ENCODE results near the gene ZNF521. TPM values are rescaled to one million over a fixed set of nuclear protein-coding genes. Genes with fewer than 3 reads are reported as not detected.

ZNF521 gene
- total RNA-seq, 4 donors from 2014 or later, result 4.7 to 15.4 (median 7.7) TPM

- WGBS, 2 donors, result 81 to 82% methylated on average over 6 of the region's 6 CpGs
Measured at GRCh38 chr18:25123438-25124232, 228.3 kb downstream of the ZNF521 start.

GRCh38 chr18:25121442-25121841 is 230.5 kb downstream of the ZNF521 start:
- no peak for TF ChIP-seq CTCF (IDR thresholded peaks at IDR 0.05)
- TF ChIP-seq POLR2A (IDR thresholded peaks at IDR 0.05), result no peak
- no peak overlapping the region for H3K4me3 ChIP-seq (ENCODE audit: low read depth, poor library complexity, severe bottlenecking)
- WGBS, 2 donors, result 98% methylated on average over 2 of the region's 2 CpGs
- DNase-seq (ENCODE audit: low spot score in 2 of 2), result no peak
- intact Hi-C loops (cut with DNase I; ENCODE audit: low total_unique reads), result no loop called here

More at GRCh38 chr18:25123438-25124232, 228.3 kb downstream of the ZNF521 start:
- TF ChIP-seq CTCF (IDR thresholded peaks at IDR 0.05), result no peak
- no peak for TF ChIP-seq POLR2A (IDR thresholded peaks at IDR 0.05)
- DNase-seq (ENCODE audit: low spot score in 2 of 2), result no peak
- no peak overlapping the region for H3K4me3 ChIP-seq (ENCODE audit: low read depth, poor library complexity, severe bottlenecking)
- intact Hi-C loops (cut with DNase I; ENCODE audit: low total_unique reads), result no loop called here

- intact Hi-C loops (cut with DNase I; ENCODE audit: low total_unique reads), result no loop called here
- no peak for DNase-seq (ENCODE audit: low spot score in 2 of 2)
- H3K4me3 ChIP-seq (ENCODE audit: low read depth, poor library complexity, severe bottlenecking), result no peak overlapping the region
- TF ChIP-seq POLR2A (IDR thresholded peaks at IDR 0.05) (no peak), CTCF (IDR thresholded peaks at IDR 0.05) (no peak)
- 67 to 83% methylated on average over 6 of the region's 6 CpGs for WGBS, 2 donors
Measured at GRCh38 chr18:25113566-25113965, 238.4 kb downstream of the ZNF521 start.

GRCh38 chr18:25112821-25113434 is 239.0 kb downstream of the ZNF521 start:
- WGBS, 2 donors, result 96% methylated on average over 7 of the region's 7 CpGs
- intact Hi-C loops (cut with DNase I; ENCODE audit: low total_unique reads), result no loop called here
- H3K4me3 ChIP-seq (ENCODE audit: low read depth, poor library complexity, severe bottlenecking), result no peak overlapping the region
- DNase-seq (ENCODE audit: low spot score in 2 of 2), result no peak
- no peak for TF ChIP-seq POLR2A (IDR thresholded peaks at IDR 0.05)
- TF ChIP-seq CTCF (IDR thresholded peaks at IDR 0.05), result no peak

GRCh38 chr18:25111377-25112288 is 240.3 kb downstream of the ZNF521 start:
- no peak overlapping the region for H3K4me3 ChIP-seq (ENCODE audit: low read depth, poor library complexity, severe bottlenecking)
- no peak for DNase-seq (ENCODE audit: low spot score in 2 of 2)
- 76 to 84% methylated on average over 13 of the region's 13 CpGs for WGBS, 2 donors
- intact Hi-C loops (cut with DNase I; ENCODE audit: low total_unique reads), result no loop called here
- no peak for TF ChIP-seq CTCF (IDR thresholded peaks at IDR 0.05)
